GM12873 (cell line): ENCODE results near the gene EMP3.

ENCODE experiments used
- TF ChIP-seq, protein P1 (sequence below): IDR thresholded peaks from 2 replicates; pipeline ENCODE4 v1.5.1; 2012; ENCODE audit warnings: low read depth, mild to moderate bottlenecking, moderate library complexity, low read length, control low read depth; ENCODE audit not compliant: insufficient read depth; ENCODE audit errors: missing control alignments

EMP3 gene

DNA sequence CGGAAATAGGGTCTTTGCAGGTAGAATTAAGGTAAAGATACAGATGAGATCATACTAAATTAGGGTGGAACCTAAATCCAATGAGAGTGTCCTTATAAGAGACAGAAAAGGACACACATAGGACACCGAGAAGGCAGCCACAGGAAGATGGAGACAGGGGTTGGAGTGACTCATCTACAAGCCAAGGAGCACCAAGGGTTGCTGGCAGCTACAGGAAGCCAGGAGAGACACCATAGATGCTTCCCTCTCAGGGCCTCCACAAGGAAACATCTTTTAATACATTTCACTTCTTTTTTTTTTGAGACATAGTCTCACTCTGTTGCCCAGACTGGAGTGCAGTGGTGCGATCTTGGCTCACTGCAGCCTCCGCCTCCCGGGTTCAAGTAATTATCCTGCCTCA is 28.3 kb downstream of the EMP3 start:
- TF ChIP-seq, protein P1, sequence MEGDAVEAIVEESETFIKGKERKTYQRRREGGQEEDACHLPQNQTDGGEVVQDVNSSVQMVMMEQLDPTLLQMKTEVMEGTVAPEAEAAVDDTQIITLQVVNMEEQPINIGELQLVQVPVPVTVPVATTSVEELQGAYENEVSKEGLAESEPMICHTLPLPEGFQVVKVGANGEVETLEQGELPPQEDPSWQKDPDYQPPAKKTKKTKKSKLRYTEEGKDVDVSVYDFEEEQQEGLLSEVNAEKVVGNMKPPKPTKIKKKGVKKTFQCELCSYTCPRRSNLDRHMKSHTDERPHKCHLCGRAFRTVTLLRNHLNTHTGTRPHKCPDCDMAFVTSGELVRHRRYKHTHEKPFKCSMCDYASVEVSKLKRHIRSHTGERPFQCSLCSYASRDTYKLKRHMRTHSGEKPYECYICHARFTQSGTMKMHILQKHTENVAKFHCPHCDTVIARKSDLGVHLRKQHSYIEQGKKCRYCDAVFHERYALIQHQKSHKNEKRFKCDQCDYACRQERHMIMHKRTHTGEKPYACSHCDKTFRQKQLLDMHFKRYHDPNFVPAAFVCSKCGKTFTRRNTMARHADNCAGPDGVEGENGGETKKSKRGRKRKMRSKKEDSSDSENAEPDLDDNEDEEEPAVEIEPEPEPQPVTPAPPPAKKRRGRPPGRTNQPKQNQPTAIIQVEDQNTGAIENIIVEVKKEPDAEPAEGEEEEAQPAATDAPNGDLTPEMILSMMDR: no peak

DNA sequence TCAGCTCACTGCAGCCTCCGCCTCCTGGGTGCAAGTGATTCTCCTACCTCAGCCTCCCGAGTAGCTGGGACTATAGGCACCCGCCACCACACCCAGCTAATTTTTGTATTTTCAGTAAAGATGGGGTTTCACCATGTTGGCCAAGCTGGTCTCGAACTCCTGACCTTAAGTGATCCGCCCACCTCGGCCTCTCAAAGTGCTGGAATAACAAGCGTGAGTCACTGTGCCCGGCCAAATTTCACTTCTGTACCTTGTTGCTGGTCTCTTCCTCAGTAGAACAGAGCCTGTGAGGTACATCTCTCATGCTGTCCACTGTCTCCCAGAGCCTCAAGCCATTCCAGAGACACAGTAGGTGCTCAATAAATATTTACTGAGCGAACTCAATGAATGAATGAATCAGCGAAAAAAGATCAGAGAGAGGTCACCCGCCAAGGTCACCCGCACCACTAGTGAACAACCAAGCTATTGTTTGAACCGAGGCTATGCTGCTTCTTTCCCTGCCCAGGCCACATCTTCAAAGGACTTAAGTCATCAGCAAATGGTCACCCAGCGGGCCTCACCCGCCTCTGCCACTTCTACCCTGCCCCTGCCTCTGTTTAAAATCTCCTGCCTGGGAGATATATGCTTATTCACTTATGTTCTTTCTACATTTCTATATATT is 29.1 kb downstream of the EMP3 start:
- TF ChIP-seq, protein P1: no peak

GRCh38 chr19:48355365-48355954 is 30.1 kb downstream of the EMP3 start:
- TF ChIP-seq, protein P1: no peak

DNA sequence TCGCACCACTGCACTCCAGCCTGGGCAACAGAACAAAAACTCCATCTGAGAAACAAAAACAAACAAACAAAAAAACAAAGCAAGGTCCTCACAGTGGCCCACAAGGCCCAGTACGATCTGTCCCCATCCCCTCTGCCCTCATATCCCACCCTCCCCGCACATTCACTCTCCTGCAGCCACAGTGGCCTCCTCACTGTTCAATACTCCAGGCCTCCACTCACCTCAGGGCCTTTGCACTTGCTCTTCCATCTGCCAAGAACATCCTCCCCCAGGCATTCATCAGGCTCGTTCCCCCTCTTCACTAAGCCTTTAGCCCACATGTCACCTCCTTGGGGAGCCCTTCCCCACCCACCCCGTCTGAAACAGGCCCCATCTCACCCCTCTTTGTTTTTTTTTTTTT is 33.8 kb downstream of the EMP3 start:
- TF ChIP-seq, protein P1: no peak

DNA sequence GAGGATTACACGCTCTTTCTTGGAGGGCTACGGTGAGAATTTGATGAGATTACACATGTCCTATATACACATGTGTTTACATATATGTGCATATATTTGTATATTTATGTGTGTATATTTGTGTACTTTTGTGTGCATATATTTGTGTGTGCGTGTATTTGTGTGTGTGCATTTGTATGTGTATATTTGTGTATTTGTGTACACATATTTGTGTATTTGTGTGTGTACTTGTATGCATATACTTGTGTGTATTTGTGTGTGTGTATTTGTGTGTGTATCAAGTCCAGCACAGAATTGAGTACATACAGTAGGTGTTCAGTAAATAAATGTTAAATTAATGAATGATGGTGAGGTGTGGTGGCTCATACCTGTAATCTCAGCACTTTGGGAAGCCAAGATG is 36.6 kb downstream of the EMP3 start:
- TF ChIP-seq, protein P1: no peak

GRCh38 chr19:48362716-48363499 is 37.6 kb downstream of the EMP3 start:
- TF ChIP-seq, protein P1: no peak

GRCh38 chr19:48363500-48363809 is 38.1 kb downstream of the EMP3 start:
- TF ChIP-seq, protein P1: no peak
